HuH-7.5 (cell line): Measurements from ENCODE around the gene FRMD5.

ENCODE experiments used
- DNase-seq: peaks from one replicate; pipeline ENCODE4 v3.0.0; 2011; ENCODE audit warnings: low spot score

Gene FRMD5

DNA sequence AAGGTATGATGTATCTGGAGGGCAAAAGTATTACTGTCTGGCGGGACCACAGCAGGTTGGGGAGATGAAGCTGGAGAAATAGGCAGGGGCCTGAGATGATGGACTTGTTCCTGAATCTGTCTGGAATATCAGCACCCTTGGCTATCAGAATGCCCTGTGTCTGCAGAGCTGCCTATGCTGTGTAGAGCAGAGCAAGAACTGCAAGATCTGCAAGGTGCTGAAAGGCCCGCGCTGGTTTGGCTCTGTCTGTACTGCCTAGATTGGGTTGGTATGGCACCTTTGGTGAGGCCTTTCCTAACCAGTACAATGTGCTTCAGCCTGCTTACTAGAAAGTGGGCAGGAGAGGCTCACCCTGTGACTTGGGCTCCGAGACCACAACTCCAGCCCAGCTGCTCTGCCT, 271.5 kb downstream of the FRMD5 start:
- no peak for DNase-seq

DNA sequence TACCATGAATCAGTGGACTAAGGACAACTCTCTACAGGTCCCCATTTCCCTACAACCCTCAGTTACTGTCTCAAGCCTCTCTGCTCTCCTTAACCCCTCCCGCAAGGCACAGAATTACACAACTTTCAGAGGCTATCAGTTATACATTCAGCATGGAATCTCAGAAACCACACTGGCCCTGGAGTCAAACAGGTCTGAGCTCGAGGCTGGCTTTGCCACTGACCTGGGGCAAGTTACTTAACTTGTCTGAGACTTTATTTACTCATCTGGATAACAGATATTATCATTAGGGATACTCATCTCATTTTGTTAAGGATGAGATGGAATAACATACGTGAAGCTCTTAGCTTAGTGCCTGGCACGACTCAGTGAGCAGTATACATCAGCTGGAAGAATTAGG, 273.1 kb downstream of the FRMD5 start:
- no peak for DNase-seq

DNA sequence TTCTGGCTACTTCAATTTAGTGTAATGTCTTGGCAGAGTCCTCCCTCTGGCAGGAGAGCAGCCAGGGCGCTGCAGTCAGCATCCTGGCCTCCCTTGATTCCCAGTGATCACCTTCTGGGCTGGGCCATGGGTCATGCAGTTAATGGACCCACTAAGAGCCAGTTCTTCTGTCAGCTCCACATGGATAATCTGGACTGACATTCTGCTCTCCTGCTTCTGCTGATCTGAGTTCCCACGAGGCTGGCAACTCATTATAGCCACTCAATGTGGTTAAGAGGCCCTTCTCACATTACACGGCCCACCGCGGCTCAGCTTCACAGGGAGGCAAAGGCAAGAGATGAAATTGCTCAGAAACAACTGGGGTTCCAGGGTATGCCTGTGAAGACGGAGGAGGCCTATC, 274.3 kb downstream of the FRMD5 start:
- DNase-seq: no peak

DNA sequence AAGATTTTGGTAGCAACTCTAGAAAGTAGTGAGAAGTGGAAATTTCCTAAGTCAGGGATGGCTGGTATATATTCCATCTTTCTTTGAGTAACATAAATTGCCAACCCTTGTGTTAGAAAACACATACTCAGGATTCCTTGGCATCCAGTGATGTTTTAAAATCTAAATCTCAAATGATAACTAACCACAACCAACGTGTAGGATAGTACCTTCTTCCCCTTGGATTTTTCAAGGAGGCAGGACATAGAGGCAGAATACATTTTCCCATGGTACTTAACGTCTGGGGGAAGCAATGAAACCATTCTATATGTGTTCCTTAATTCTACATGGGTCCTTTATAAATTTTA, 274.8 kb downstream of the FRMD5 start:
- DNase-seq: no peak

DNA sequence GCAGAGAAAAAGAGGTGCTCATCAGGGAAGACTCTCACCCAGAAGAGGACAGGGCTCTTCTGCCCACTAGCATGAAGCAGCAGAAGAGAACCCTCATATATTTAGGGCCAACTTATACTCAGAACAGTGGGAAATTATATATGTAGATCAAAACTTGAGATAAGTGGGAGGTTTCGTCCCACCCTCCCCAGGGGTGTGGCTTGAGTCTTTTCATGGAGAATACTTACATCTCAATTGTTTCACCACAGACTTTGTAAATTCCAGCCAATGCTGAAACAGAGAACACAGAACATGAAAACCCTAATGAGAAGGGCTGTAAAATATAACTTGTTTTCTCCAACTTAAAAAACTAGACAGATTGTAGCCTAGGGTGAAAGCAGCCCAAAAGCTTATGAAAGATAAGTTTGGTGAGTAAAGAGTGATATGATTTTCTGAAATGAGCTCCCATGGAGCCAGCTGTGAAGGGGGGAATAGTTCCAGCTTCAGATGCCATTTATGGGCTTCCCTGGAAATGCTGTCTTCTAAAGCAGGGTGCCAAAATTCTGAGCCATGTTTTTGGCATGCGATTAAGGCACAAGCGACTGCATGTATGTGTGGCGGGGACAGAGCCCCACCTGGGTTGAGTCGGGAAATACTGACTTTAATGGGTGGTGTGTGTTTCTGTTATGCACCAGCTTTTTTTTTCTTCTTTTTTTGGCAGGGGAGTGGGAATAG, 275.4 kb downstream of the FRMD5 start:
- no peak for DNase-seq

DNA sequence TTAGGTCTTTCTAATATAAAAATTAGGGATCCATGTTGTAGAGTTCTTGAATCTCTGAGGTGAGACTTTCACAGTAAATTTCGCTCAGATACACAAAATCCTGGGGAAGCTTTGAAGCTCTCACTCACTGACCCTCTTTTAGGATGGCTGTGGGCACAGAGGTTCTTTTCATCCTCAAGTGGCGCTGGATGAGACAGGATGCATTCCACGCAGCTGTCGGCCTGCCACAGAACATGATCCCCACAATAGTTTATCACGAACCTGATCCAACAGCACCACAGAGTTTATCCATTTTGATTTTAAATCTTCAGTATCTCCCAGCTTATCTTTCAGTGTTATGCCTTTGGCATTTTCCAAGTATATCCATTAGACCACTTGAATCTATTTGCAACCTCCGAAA, 276.4 kb downstream of the FRMD5 start:
- no peak for DNase-seq

DNA sequence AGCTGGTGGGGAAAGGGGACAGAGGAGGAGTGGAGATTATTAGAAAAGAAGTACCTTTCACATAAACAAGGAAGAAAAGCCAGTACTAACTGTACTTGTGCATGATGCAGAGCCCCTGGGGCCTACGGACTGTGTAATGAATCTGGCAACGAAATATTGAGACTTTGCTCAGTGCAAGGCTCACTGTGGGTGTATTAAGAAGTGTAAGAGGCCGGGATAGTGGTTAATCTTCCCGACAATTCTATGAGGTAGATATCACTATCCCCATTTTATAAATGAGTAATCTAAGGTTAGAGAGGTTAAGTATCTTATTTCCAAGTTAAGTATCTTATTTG, 278.8 kb downstream of the FRMD5 start:
- DNase-seq: no peak

DNA sequence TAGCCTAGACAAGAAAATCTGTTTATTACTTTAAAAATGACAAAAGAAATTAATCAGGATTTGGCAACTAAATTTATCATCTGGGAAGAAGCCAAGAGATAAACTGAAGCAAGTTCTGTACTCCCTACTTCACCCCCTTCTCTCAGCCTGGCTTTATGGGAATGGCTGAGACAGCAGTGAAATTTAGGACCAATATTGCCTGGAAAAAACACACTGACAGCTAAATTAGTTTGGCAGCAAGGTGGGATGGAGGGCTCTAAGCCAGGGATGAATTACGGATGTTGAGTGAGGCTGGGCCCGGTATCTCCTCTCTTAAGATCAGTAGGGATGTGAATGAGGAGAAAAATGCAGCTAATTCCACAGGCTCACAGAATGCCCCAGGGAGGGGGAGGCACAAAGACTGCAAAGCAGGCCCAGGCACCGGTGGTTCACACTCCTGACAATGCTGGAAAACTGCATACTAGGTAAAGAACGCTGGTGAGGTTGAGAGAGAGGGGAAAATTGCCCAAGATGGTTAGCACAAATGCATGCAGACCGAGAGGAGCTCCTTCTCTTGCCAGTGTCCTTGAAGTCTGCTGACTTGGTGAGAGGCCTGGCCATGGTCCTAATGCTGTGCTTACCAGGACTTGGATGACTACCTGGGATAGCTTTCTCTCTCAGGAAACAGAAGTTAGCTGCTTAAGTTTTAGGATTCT, 279.3 kb downstream of the FRMD5 start:
- DNase-seq: no peak

DNA sequence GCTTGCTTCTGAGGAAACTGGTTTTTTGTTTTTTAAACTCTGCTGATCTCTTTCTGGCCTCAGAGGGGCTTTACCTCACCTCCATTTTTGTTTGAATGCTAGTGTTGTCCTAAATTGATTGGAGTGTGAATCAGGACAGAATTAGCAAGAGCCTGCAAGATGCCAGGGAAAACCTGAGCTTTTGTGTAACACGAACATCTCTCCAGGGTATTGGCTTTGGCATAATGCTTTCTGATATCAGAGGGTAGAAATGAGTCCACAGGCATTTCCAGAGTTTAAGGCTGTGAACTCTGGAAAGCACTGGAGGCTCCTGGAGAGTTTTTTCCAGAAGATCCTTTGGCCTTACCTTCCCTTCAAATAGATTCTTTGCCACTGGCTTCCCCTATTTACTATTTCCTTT, 281.1 kb downstream of the FRMD5 start:
- no peak for DNase-seq

DNA sequence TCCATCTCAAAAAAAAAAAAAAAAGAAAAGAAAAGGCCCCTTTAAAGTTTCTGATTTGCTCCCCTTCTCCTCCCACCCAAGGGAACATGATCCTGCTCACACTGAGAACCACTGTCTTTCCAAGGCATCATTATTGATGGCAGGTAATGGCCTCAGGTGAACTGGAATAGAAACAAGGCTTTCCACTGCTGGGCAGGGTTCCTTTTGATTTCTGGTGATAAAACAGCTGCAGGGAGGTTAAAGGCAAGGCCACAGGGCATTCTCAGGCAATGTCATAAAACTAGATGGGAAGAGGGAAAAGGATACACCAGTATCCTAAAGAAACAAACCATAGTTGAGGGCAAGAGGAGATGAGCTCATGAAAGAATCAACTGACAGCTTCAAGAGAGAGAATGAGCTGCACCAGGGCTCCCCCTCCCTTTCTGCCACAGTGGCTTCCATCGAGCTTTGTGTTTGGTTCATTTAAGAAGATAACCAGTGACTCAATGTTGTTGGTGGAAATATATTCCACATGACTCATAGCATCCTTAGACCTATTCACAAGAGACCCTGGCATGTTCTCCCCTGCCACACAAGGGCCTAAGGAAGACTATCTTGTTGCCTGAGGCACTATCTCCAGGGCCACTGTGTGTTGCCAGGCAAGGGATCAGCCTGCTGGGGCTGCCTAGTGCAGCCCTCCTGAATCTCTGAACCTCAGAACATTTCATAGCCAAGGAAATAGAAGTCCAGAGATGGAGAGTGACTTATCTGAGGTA, 281.9 kb downstream of the FRMD5 start:
- no peak for DNase-seq

DNA sequence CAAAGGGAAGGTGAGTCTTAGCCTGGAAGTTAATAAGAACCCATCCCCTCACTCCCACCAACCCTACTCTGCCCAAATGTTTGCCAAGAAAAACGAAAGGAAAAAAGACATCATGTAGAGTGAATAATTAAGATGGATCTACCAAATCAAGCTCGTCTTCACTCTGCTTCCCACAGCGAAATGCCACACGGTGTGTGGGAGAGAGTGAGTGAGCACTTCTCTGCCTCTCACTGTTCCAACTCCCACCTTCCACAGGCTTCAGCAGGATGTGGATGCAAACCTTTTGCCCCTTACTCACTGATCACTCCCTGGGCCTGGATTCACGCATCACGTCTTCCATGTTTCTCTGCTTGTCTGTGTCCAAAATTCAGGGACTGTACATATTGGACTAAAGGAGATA, 282.9 kb downstream of the FRMD5 start:
- DNase-seq: no peak

DNA sequence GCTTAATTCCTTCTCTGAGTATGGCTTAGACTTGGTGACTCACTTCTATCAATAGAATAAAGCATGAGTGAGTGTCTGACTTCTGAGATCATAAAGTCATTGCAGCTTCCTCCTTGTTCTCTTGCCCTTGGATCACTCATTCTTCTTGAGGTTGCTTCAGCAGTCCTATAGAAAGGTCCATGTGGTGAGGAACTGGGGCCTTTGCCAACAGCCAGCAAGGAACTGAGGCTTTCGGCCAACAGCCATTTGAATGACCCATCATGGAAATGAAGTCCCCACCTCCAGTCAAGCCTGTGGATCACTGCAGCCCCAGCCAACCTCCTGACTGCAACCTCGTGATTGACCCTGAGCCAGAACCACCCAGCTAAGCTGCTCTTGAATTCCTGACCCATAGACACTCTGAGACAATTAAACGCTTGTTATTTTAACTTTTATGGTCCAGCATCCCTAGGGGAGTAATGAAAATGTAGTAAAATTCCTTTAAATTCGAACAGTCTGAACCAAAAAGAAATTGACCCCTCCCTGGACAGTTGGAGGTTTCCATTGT, 283.8 kb downstream of the FRMD5 start:
- DNase-seq: no peak

DNA sequence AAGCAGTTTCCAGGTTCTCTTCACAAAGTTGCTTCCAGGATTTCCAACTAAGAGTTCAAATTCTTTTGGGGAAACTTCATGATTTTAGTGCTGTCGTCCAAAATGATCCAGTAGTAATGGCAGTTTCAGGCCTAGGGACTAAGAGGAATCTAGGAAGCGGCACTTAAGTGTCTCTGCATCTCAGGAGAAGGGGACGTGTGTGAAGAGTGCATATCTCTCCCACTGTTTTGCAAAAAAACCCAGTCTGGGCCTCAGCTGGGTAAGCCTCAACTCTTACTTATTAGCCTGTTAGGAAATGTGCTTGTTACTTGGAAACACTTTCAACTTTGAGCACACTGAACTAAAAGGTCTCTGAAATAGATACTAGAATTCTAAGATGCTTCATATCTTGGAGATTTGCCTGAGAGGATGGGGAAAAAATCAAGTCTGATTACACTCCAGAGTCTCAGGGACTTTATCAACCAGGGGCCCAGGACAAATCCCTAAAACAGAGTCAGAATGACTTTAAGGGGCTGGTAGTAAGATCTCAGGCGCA, 286.5 kb downstream of the FRMD5 start:
- DNase-seq: no peak

DNA sequence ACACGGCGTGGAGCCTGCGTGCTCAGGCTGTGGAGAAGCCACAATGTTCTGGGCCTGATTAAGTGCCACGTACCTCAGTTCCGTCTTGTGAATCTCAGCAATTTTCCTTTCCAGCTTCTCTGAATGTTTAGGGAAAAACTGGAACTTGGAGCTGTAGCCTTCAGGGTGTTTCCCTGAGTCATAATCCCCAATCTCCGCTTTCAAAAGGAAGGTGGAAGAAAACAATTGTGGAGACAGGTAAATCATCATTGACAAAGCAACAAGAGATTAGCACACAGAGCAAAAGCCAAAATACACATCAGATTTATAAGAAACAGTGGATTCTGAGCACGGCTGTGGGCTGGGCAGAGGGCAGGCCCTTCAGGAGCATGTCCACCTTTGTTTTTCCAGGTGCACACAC, 289.3 kb downstream of the FRMD5 start:
- no peak for DNase-seq

DNA sequence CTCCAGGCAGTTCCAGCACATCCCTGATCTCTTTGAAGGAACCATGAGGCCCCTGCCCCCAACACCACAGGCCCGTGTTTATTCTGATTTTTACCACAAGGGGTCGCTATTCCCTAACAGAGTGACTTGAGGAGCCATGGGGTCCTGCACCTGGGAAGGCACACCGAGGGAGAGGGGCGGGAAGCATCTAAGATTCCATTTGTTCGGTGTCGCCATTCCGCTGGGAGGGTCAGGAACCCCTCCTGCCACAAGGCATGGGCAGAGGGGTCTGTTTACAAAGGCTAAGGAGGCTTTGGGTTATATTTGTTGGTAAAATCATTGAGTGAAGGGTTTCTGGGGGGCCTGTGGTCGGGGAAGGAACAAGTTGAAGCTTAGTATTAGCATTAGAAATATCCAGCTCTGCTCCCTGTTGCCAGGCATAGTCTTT, 291.2 kb downstream of the FRMD5 start:
- peak; percentile 55 for DNase-seq

DNA sequence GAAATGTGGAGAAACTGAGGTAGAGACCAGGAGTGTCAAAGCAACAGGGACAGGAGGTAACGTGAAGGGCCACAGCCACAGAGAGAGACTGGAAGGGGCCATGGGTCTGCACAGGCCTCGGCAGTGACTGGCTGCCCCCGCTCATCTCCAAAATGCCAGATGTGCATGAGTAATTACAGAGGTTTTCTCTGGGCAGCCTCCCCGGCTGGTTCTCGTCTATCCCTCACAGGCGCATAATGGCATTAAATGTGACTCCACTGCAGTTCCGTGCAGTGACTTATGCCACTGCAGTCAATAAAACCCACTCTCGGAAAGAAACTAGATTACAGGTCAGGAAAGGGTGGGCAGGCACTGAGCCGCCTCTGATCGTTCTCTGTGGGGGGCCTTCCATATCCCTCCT, 293.6 kb downstream of the FRMD5 start:
- no peak for DNase-seq

DNA sequence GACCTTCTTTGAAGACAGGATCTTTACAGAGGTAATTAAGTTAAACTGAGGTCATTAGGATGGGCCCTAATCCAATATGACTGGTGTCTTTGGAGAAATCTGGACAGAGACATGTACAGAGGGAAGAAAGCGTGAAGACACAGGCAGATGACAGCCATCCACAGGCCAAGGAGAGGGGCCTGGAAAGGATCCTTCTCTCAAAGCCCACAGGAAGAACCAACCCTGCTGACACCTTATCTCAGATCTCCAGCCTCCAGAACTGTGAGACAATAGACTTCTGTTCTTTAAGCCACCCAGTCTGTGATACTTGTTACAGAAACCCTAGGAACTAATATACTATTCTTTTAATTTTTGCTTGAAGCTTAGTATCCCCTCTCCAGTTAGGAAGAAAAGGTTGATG, 294.1 kb downstream of the FRMD5 start:
- DNase-seq: no peak

DNA sequence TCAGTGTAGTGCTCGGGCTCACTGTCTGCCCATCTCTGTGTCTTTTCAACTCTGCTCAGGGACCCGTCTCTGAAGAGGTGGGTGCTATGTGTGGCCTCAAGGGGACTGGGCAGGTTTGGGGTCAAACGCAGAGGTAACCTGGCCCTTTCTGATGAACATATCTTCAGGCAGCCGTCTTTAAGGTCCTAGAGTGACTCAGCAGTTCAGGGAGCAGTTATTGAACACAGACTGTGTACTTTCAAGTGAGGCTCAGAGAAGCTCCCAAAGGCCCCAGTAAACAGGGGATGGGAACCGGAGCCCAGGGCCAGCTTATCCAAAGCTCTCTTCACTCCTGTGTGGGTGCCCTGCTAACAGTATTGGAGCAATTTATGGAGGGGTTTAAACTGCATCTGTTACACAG, 295.1 kb downstream of the FRMD5 start:
- no peak for DNase-seq

DNA sequence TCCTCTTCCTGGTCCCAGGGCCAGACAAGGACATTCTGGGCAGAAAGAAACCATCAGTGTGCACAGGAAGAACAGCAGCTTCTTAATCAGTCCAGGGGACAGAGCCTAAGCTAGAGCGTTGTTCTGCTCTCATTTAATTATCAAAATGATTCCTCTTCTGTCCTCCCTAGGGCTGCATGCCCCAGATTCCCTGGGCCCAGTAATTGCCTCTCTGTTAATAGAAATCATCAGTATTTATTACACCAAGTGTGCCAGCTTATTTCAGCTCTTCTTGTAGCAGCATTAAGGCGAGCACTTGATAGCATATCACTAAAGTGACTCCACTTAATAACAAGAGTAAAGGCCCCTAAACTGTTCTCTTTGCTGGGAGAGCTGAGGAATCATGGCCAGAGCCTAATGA, 296.2 kb downstream of the FRMD5 start:
- no peak for DNase-seq

DNA sequence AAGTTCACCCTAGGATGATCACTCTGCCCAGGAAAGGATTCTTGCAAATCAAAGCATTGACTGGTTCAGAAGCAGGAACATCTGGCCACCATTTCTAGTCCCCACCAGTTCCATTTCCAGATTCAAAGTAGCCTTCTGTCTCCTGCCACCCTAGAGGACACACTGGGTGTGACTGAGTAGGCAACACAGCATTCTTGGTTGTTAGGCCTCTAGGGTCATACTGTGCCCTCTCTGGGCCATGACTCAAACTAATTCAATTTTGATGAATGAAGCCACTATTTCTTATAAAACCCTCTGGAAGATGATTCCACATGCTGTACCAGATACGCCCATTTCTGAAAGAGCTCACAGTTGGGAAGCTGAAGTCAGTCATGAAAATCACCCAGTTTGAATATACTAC, 298.5 kb downstream of the FRMD5 start:
- no peak for DNase-seq

DNA sequence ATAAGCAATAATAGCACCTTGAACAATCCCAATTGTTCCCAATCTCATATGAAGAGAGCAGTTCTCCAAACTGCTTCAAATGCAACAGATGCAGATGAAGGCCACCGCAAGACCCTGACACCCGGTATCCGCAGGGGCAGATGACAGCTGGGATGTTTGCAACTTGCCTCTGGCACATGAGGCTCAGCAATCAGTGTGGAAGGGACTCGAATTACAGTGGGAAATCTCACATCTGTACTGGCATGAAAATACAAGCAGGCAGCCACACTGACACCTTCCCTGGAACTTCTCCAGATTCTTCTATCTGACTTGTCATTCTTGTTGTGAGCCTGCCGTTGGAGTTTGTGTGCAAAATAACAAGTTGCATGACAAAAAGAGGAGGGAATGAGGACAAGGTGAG, 299.5 kb downstream of the FRMD5 start:
- DNase-seq: no peak

DNA sequence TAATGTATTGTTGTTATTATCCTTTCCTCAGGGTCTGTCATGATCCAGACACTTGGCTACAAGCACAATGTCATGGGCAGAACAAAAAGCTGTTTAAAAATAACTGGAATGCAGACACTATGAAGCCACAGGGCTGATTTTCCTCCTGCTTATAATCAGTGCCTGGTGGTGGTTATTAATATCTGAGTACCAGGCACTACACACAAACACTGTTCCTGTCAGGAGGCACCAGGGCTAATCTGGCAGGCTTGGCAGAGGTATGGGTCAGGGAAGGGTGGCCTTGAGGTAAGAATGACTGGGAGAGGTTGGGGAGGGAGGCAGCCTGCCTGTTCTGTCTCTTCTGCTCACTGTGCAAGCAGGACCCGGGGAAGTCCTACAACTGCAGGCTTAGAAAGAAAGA, 301.1 kb downstream of the FRMD5 start:
- DNase-seq: no peak

DNA sequence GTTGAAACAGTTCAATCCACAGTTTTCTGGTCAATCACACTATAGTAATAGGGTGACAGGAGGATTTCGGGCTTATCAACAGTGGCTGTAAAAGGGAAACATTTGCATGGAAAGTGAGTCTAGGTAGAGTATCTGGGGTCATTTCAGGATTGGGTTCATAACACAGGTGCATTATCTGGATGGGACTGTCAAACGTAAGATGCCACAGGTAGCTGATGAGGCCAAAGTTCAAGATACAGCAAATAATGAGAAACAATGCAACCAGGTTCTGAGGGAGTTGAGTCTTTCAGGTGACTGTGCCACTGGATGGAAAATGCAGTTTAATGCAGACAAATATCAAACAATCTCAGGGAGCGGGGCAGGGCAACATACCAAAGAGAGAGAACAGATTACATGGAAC, 306.0 kb downstream of the FRMD5 start:
- DNase-seq: no peak
